ENCODE measurements around the gene FAM162B.
"Not testable (repeated sequence)": the region's sequence is repeated elsewhere in the genome, so short reads cannot be mapped to it uniquely, and the experiment has no call there.

FAM162B gene

DNA sequence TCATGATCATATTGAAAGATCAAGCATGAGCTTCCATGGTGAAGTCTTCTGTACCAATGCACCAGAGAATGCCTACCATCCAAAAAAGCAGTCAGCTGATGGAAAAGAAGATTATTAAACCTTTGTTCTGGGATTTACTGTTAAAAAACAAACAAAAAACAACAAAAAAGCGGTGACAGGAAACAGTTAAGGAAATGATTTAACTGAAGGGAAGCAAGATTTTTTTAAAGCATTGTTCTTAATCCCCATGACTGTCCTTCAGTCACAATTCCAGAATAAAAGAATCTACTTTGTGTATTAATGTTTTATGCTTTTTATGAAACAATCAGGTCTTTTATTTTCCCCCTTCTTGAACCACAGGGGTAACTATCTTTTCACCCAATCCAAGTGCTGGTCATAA is 23.9 kb downstream of the FAM162B start:
- H3K4me3 ChIP-seq (ENCODE audit: low read depth, low read length): no peak overlapping the region
- no peak for TF ChIP-seq CTCF (IDR thresholded peaks at IDR 0.05; ENCODE audit: low read depth, low read length)
- no peak for DNase-seq (ENCODE audit: low read depth, low spot score)
- in situ Hi-C loops (cut with HindIII; ENCODE audit: low sequenced_read_pairs): no loop called here

GRCh38 chr6:116740486-116740885 is 25.0 kb downstream of the FAM162B start:
- H3K4me3 ChIP-seq (ENCODE audit: low read depth, low read length); DNase-seq (ENCODE audit: low read depth, low spot score); in situ Hi-C loops (cut with HindIII; ENCODE audit: low sequenced_read_pairs): not testable (repeated sequence)

- no peak overlapping the region for H3K4me3 ChIP-seq (ENCODE audit: low read depth, low read length)
- DNase-seq (ENCODE audit: low read depth, low spot score): no peak
- in situ Hi-C loops (cut with HindIII; ENCODE audit: low sequenced_read_pairs): no loop called here
- no peak for TF ChIP-seq CTCF (IDR thresholded peaks at IDR 0.05; ENCODE audit: low read depth, low read length)
Measured at GRCh38 chr6:116737004-116737403, 28.5 kb downstream of the FAM162B start.

DNA sequence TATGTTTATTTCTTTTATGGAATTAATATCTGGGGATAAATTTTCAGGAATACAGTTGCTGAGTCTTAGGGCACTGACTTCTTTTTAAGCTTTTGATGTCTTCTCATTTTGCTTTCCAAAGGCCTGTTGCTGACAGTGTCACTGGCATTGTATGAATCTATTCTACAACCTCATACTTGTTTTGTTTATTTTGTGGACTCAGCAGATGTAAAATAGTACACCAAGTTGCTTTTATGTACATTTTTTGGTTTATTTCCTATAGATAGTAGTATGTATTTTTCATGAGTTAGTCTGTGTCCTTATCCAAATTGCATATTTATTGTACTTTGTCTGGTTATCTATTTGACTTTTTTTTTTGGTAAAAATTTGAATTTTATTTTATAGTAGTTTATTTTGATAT is 35.0 kb downstream of the FAM162B start:
- H3K4me3 ChIP-seq (ENCODE audit: low read depth, low read length): no peak overlapping the region
- no peak for DNase-seq (ENCODE audit: low read depth, low spot score)
- in situ Hi-C loops (cut with HindIII; ENCODE audit: low sequenced_read_pairs): no loop called here
- no peak for TF ChIP-seq CTCF (IDR thresholded peaks at IDR 0.05; ENCODE audit: low read depth, low read length)

DNA sequence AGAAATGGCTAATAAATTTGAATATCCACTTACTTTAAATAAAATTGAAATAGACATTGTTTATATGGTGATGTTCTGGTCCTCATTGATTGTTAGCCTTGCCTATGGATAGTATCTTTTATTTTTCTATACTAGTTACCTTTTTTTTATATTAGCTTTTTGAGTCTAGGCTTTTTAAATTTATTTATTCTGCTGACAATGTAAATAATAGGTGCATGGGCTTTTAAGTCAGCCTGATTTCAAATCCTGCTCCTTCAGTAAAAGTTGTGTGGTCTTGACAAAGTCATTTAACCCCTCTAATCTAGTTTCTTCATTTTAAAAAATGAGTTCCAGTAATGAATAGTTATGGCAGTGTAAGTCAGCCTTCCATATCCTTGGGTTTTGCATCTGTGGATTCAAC is 38.6 kb downstream of the FAM162B start:
- H3K4me3 ChIP-seq (ENCODE audit: low read depth, low read length): no peak overlapping the region
- in situ Hi-C loops (cut with HindIII; ENCODE audit: low sequenced_read_pairs): no loop called here
- DNase-seq (ENCODE audit: low read depth, low spot score): no peak
- TF ChIP-seq CTCF (IDR thresholded peaks at IDR 0.05; ENCODE audit: low read depth, low read length): no peak

DNA sequence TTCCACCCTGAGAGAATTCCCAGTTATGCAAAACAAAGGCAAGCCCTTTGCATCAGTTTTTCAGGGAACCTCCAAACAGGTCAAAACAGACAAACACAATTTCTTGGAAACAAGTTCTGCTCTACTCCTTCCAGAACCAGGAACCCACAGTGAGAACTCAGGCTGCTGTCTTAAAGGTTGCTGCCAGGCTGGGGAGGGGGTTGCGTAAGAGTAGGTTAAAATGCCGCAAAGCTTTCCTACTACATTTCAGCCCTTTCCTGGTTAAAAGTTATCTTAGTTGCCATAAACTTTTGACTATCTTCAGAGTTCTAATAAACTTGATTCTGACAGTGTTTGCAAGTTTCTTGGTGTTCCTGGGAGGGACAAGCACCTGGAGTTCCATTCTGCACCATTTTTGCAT is 50.8 kb downstream of the FAM162B start:
- no peak for DNase-seq (ENCODE audit: low read depth, low spot score)
- TF ChIP-seq CTCF (IDR thresholded peaks at IDR 0.05; ENCODE audit: low read depth, low read length): no peak
- no peak overlapping the region for H3K4me3 ChIP-seq (ENCODE audit: low read depth, low read length)
- in situ Hi-C loops (cut with HindIII; ENCODE audit: low sequenced_read_pairs): no loop called here

DNA sequence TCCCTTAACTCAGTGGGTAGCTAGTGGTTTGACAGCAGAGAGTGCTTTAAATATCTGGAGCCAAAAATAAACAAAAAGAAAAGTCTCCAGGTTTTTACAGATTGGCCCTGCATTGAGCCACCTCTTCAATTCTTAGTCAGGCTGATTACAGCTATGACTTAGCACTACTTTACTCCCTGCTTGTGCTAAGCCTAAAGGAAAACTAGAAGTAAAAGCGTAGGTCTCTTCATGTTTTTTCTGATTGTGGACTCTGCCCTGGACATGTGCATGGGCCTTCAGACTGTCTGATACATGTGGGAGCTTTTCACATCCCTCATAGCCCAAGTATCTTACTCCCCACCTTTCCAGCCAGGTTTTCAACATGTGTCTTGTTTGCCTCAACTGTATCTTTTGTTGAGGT is 51.2 kb downstream of the FAM162B start:
- DNase-seq (ENCODE audit: low read depth, low spot score): no peak
- in situ Hi-C loops (cut with HindIII; ENCODE audit: low sequenced_read_pairs): no loop called here
- no peak for TF ChIP-seq CTCF (IDR thresholded peaks at IDR 0.05; ENCODE audit: low read depth, low read length)
- no peak overlapping the region for H3K4me3 ChIP-seq (ENCODE audit: low read depth, low read length)

All from astrocyte of the spinal cord (primary cell).